SU-DHL-6 (cell line): ENCODE measurements around the gene ITPK1.

Source experiments
- H2AFZ ChIP-seq: fragments of 200-600 bp; sonication (generic); 2 replicates; pipeline ENCODE4 v1.6.1; 2014; ENCODE audit warnings: low read depth, mild to moderate bottlenecking, moderate library complexity, mixed read lengths, antibody characterized with exemption, low read length; ENCODE audit not compliant: severe bottlenecking
- H3F3A ChIP-seq: fragments of 200-600 bp; shearing (Covaris generic); 2 replicates; pipeline ENCODE4 v1.6.0; 2016; ENCODE audit warnings: antibody characterized with exemption, mild to moderate bottlenecking; ENCODE audit not compliant: insufficient read depth
- H3K27ac ChIP-seq: fragments of 200-600 bp; sonication (generic); 2 replicates; pipeline ENCODE4 v1.5.1; 2016; ENCODE audit warnings: low read depth, mild to moderate bottlenecking, low read length, moderate library complexity, mixed read lengths
- H3K27me3 ChIP-seq: fragments of 200-600 bp; sonication (generic), shearing (Covaris generic); 2 replicates; pipeline ENCODE4 v1.6.0; 2014; ENCODE audit warnings: mild to moderate bottlenecking, low read length
- H3K36me3 ChIP-seq: fragments of 200-600 bp; sonication (generic); 2 replicates; pipeline ENCODE4 v1.6.1; 2014; ENCODE audit warnings: mild to moderate bottlenecking, low read length, mixed read lengths
- H3K4me2 ChIP-seq: fragments of 300-600, 200-600 bp; shearing (Covaris generic), sonication (generic); 2 replicates; pipeline ENCODE4 v1.6.0; 2014; ENCODE audit warnings: low read length, low read depth, mild to moderate bottlenecking; ENCODE audit not compliant: poor library complexity, severe bottlenecking
- H3K4me3 ChIP-seq: fragments of 200-600 bp; sonication (generic); 2 replicates; pipeline ENCODE4 v1.5.1; 2014; ENCODE audit warnings: antibody characterized with exemption, low read length, mild to moderate bottlenecking, mixed read lengths; ENCODE audit not compliant: insufficient read depth, poor library complexity, severe bottlenecking
- H3K79me2 ChIP-seq: fragments of 200-600 bp; sonication (generic); 2 replicates; pipeline ENCODE4 v1.6.1; 2014; ENCODE audit warnings: mild to moderate bottlenecking, low read length, moderate library complexity; ENCODE audit not compliant: insufficient read depth
- H3K9ac ChIP-seq: fragments of 200-600 bp; sonication (generic); 2 replicates; pipeline ENCODE4 v1.7.0; 2014; ENCODE audit warnings: mild to moderate bottlenecking, low read length
- H3K9me2 ChIP-seq: fragments of 200-600 bp; sonication (generic); replicated peaks from 2 replicates; pipeline ENCODE4 v1.6.1; 2014; ENCODE audit warnings: low read length; ENCODE audit not compliant: insufficient read depth
- H3K9me3 ChIP-seq: fragments of 200-600 bp; sonication (generic); 2 replicates; pipeline ENCODE4 v1.6.1; 2014; ENCODE audit warnings: low read length, mixed read lengths; ENCODE audit not compliant: insufficient read depth
- H4K20me1 ChIP-seq: fragments of 200-600 bp; sonication (generic); 2 replicates; pipeline ENCODE4 v1.6.1; 2014; ENCODE audit warnings: low read depth, mild to moderate bottlenecking, antibody characterized with exemption, low read length, moderate library complexity, mixed read lengths
- EZH2phosphoT487 ChIP-seq: fragments of 200-600 bp; sonication (generic), shearing (Covaris generic); conservative IDR thresholded peaks from 2 replicates; pipeline ENCODE4 v1.6.1; 2018; ENCODE audit warnings: mild to moderate bottlenecking, antibody characterized with exemption, low read length, moderate library complexity, mixed read lengths
- TF ChIP-seq, protein P1 (sequence below): fragments of 200-600 bp; sonication (generic); IDR thresholded peaks from one replicate; pipeline ENCODE4 v1.5.1; 2017; ENCODE audit warnings: antibody characterized with exemption, mild to moderate bottlenecking, low read length, moderate library complexity; ENCODE audit not compliant: insufficient read depth, poor library complexity, severe bottlenecking

Gene ITPK1

DNA sequence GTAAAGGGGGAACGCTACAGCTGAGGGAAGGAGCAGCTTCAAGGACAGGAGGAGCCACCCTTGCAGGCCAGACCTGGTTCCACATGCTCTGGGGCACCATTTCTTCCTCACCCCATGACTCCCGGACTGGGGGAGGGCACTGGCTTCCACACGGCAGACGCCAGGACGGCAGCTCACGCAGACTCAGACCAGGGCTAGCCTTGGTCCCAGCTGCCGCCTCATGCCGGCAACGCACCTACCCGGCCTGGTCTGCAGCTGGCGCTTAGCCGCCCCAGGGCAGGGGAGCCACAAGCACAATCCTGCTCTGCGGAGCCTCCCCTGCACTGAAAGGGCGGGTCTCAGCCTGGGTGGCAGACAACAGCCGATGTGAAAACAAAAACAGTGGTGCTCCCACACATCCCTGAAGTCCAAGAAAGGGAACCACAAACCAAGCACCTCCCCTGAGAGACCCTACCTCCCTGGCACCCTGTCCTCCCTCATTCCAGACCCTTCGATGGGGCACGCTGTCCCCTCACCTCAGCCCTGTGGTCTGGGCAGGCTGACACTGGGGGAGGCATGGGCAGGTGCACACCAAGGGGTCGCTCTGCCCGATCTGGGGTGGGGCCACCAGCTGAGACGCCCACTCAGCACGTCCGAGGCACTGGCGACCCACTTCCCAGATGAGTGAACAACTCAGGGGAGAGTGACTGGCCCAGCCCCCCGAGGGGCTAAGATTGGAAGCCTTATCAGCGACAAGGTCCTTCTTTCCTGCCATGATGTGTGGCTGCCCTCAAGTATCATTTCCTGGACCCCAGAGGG is 127.8 kb downstream of the ITPK1 start:
- Histone ChIP-seq H3F3A (no peaks in the 10 kb centered on the region), H4K20me1 (no peaks in the 10 kb centered on the region), H3K4me3 (no peak overlapping the region), H2AFZ (no peak overlapping the region), H3K9ac (no peak overlapping the region), H3K9me2 (no peaks in the 10 kb centered on the region), H3K27ac (no peak overlapping the region), H3K4me2 (no peak overlapping the region), H3K79me2 (no peaks in the 10 kb centered on the region), H3K27me3 (no peaks in the 10 kb centered on the region), H3K9me3 (no peaks in the 10 kb centered on the region), H3K36me3 (no peaks in the 10 kb centered on the region)
- TF ChIP-seq, protein P1, sequence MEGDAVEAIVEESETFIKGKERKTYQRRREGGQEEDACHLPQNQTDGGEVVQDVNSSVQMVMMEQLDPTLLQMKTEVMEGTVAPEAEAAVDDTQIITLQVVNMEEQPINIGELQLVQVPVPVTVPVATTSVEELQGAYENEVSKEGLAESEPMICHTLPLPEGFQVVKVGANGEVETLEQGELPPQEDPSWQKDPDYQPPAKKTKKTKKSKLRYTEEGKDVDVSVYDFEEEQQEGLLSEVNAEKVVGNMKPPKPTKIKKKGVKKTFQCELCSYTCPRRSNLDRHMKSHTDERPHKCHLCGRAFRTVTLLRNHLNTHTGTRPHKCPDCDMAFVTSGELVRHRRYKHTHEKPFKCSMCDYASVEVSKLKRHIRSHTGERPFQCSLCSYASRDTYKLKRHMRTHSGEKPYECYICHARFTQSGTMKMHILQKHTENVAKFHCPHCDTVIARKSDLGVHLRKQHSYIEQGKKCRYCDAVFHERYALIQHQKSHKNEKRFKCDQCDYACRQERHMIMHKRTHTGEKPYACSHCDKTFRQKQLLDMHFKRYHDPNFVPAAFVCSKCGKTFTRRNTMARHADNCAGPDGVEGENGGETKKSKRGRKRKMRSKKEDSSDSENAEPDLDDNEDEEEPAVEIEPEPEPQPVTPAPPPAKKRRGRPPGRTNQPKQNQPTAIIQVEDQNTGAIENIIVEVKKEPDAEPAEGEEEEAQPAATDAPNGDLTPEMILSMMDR, result no peak
- TF ChIP-seq EZH2phosphoT487, result no peak

DNA sequence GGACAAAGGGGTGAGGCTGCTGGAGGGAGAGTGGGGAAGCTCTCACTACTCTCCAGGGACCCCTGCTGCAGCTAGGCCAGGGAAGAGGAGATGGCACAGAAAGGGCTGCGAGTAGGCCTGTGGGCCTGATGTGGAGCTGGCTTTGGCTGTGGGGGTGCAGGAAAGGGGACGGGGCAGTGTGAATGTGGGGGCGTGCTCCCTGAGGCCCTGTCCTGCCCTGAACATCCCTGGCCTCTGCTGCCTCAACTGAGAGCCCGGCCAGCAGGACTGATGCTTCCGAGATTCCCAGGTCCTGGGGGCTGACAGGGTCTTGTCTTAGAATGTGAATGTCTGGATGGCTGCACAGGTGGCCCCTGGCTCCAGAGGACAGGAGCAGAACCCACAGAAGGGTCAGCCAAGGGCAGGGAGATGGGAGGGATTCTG is 128.6 kb downstream of the ITPK1 start:
- no peaks in the 10 kb centered on the region for H3K36me3 ChIP-seq
- H2AFZ ChIP-seq, result no peak overlapping the region
- H3K79me2 ChIP-seq, result no peaks in the 10 kb centered on the region
- no peak overlapping the region for H3K4me2 ChIP-seq
- H4K20me1 ChIP-seq, result no peaks in the 10 kb centered on the region
- no peak overlapping the region for H3K9ac ChIP-seq
- no peaks in the 10 kb centered on the region for H3K9me2 ChIP-seq
- H3F3A ChIP-seq, result no peaks in the 10 kb centered on the region
- no peak overlapping the region for H3K4me3 ChIP-seq
- H3K27ac ChIP-seq, result no peak overlapping the region
- TF ChIP-seq EZH2phosphoT487, result no peak
- TF ChIP-seq, protein P1, result no peak
- H3K9me3 ChIP-seq, result no peaks in the 10 kb centered on the region
- no peaks in the 10 kb centered on the region for H3K27me3 ChIP-seq

DNA sequence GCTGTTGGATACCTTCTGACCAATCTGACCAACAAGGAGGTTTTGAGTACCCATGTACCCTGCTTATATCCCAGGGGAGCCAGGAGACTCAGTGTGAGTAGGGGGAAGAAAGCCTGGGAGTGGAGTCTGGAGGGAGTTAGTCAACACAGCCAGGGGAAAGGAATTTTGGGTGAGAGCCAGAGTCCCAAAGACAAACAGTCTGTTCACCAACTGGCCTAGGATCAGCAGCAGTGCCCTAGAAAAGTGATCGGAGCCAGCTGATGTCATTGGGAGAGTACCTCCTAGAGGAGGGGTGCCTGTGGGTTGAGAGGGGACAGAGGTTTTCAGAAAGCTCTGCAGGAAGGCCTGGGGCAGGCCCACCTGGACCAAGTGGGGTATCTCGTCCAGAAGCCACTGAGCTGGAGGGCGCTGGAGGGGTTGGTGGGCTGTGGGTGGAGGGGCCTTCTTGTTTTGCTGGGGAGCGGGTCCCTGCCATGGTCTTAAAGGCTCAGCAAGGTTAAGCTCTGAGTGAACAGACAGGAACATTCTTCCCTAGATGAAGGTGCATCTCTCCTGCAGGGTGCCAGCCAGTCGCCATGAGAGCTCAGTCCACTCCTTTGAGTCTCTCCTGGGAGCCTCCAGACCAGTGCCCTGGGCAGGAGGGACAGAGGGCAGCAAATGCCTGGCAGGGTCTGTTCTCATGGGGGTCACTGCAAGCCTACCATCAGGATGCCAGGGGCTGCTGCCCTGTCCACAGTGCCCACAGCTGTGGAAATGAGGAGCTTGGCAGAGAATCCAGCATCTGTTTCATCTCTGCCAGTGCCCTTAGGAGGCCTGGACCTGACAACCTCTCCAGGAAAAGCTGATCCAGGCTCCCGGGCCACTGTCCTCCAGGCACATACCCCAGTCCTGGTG is 129.2 kb downstream of the ITPK1 start:
- Histone ChIP-seq H3K9ac (no peak overlapping the region), H3F3A (no peaks in the 10 kb centered on the region), H3K4me3 (no peak overlapping the region), H3K9me3 (no peaks in the 10 kb centered on the region), H3K27ac (no peak overlapping the region), H3K4me2 (no peak overlapping the region), H4K20me1 (no peaks in the 10 kb centered on the region), H3K27me3 (no peaks in the 10 kb centered on the region), H3K36me3 (no peaks in the 10 kb centered on the region), H3K79me2 (no peaks in the 10 kb centered on the region), H2AFZ (no peak overlapping the region), H3K9me2 (no peaks in the 10 kb centered on the region)
- TF ChIP-seq, protein P1, result no peak
- TF ChIP-seq EZH2phosphoT487, result no peak
